K562 (cell line): ENCODE data around the gene P2RX1. TPM values are rescaled to one million over a fixed set of nuclear protein-coding genes. Genes with fewer than 3 reads are reported as not detected.
A peak's percentile ranks its signal among the peaks of the same experiment; 100 is the strongest.

ENCODE experiments used
- ATAC-seq: fragments of 200-7000 bp; cut with Tn5 transposase; 3 replicates; pipeline ENCODE4 v1.9.1; 2020; ENCODE audit warnings: moderate library complexity
- BruUV-seq: library from RNA; stranded (reverse); fragments of 400-500 nt; replicated peaks from 2 replicates; lab custom pipeline; 2021; lab: Mats Ljungman, UMichigan
- CTCF ChIA-PET: fragments of 300-600 bp; formaldehyde crosslinking; extraction: SDS; loops from one replicate; lab custom pipeline; 2021; ENCODE audit warnings: low intra/inter-chr PET ratio; lab: Yijun Ruan, JAX
- POLR2A ChIA-PET: fragments of 300-600, 350-650 bp; sonication (Branson Sonifier 250); formaldehyde crosslinking; extraction: SDS; loops from one replicate; lab custom pipeline; 2021; ENCODE audit warnings: antibody characterized with exemption, inconsistent platforms; lab: Yijun Ruan, JAX
- DNase-seq, 4 experiments: peaks; one replicate each; pipeline versions ENCODE4 v3.0.0 to v3.0.0-alpha.2; 2011 to 2018; ENCODE audit warnings: low spot score in 3 of 4, mixed read lengths in 3 of 4; ENCODE audit errors: extremely low read depth in 1 of 4
- FAIRE-seq: peaks from 2 replicates; lab custom pipeline; 2011; peaks lifted over from hg19 to GRCh38; lab: Jason Lieb, UNC
- H2AFZ ChIP-seq: 2 replicates; pipeline ENCODE4 v1.6.0; 2011; ENCODE audit warnings: low read depth, low read length, control low read depth, inconsistent platforms
- H3K27ac ChIP-seq: fragments of 200-600 bp; 3 replicates; pipeline ENCODE4 v1.8.0; 2011; ENCODE audit warnings: low read depth, mild to moderate bottlenecking, control low read depth, inconsistent platforms, low read length, moderate library complexity, mixed read lengths; ENCODE audit errors: extremely low read depth
- H3K27me3 ChIP-seq, 2 experiments: fragments of 300-600 bp in 1 of 2; 2 replicates in 1 of 2; 3 replicates in 1 of 2; pipeline versions ENCODE4 v1.6.0 to v1.8.0; 2011; ENCODE audit warnings: inconsistent platforms in 2 of 2, low read length in 2 of 2, mild to moderate bottlenecking in 1 of 2, mixed read lengths in 1 of 2, moderate library complexity in 1 of 2; ENCODE audit not compliant: control insufficient read depth in 2 of 2, insufficient read depth in 2 of 2
- H3K36me3 ChIP-seq: fragments of 300-600 bp; 3 replicates; pipeline ENCODE4 v1.8.0; 2011; ENCODE audit warnings: mild to moderate bottlenecking, low read length, inconsistent platforms; ENCODE audit not compliant: control insufficient read depth, insufficient read depth
- H3K4me1 ChIP-seq, 2 experiments: fragments of 200-600 bp in 1 of 2; replicated peaks in 1 of 2; 2 replicates in 1 of 2; 3 replicates in 1 of 2; pipeline versions ENCODE4 v1.5.1 to v1.8.0; 2011; ENCODE audit warnings: inconsistent platforms in 2 of 2, low read length in 2 of 2, mild to moderate bottlenecking in 1 of 2, mixed read lengths in 1 of 2, moderate library complexity in 1 of 2; ENCODE audit not compliant: control insufficient read depth in 2 of 2, insufficient read depth in 2 of 2
- H3K4me2 ChIP-seq: 2 replicates; pipeline ENCODE4 v1.6.1; 2011; ENCODE audit warnings: low read length, control low read depth, inconsistent platforms, mixed read lengths; ENCODE audit not compliant: insufficient read depth
- H3K4me3 ChIP-seq: fragments of 200-600 bp; sonication (generic), shearing (Covaris generic); 2 replicates; pipeline ENCODE4 v1.5.1; 2016; ENCODE audit warnings: control low read depth, inconsistent platforms
- H3K79me2 ChIP-seq: fragments of 200-600 bp; 3 replicates; pipeline ENCODE4 v1.8.0; 2011; ENCODE audit warnings: low read length, inconsistent platforms; ENCODE audit not compliant: control insufficient read depth, insufficient read depth
- H3K9ac ChIP-seq, 2 experiments: 2 replicates each; pipeline versions ENCODE4 v1.6.0 to v1.6.1; 2011; ENCODE audit warnings: low read depth in 2 of 2, low read length in 2 of 2, control low read depth in 1 of 2, inconsistent platforms in 1 of 2, mild to moderate bottlenecking in 1 of 2, mixed read lengths in 1 of 2; ENCODE audit not compliant: insufficient read depth in 1 of 2
- H3K9me1 ChIP-seq: one replicate; pipeline ENCODE4 v1.6.0; 2011; ENCODE audit warnings: inconsistent platforms, mild to moderate bottlenecking, low read length, moderate library complexity; ENCODE audit not compliant: control insufficient read depth, insufficient read depth
- H3K9me3 ChIP-seq: replicated peaks from 2 replicates; pipeline ENCODE4 v1.5.1; 2011; ENCODE audit warnings: low read depth, low read length, inconsistent platforms; ENCODE audit not compliant: control insufficient read depth, insufficient read depth
- H4K20me1 ChIP-seq: replicated peaks from 2 replicates; pipeline ENCODE4 v1.6.1; 2011; ENCODE audit warnings: low read length, inconsistent platforms, mixed read lengths; ENCODE audit not compliant: control insufficient read depth, insufficient read depth
- ARNT ChIP-seq, 2 experiments: fragments of 450-650 bp; IDR thresholded peaks; 2 replicates each; pipeline ENCODE4 v1.6.1; 2016; ENCODE audit warnings: mild to moderate bottlenecking in 1 of 2
- ELF2 ChIP-seq: fragments of 250-450 bp; sonication (Bioruptor Pico); IDR thresholded peaks from 2 replicates; pipeline ENCODE4 v1.5.0; 2021; ENCODE audit warnings: mild to moderate bottlenecking
- EP300 ChIP-seq: IDR thresholded peaks from 2 replicates; pipeline ENCODE4 v1.6.1; 2012; ENCODE audit warnings: low read length, improper control_type of control experiment
- EWSR1 ChIP-seq: fragments of 450-650 bp; IDR thresholded peaks from 2 replicates; pipeline ENCODE4 v1.6.1; 2018; ENCODE audit warnings: borderline replicate concordance, mild to moderate bottlenecking, low read depth, moderate library complexity; ENCODE audit not compliant: partially characterized antibody
- FOS ChIP-seq: IDR thresholded peaks from 3 replicates; pipeline ENCODE4 v1.6.1; 2011; ENCODE audit not compliant: insufficient read length; ENCODE audit errors: extremely low read depth
- FOXA1 ChIP-seq: fragments of 450-650 bp; IDR thresholded peaks from 2 replicates; pipeline ENCODE4 v1.6.1; 2016; ENCODE audit warnings: mild to moderate bottlenecking, borderline replicate concordance
- FOXP1 ChIP-seq: sonication (generic); formaldehyde crosslinking; IDR thresholded peaks from 2 replicates; pipeline ENCODE4 v1.8.0; 2022; ENCODE audit warnings: mild to moderate bottlenecking, missing genetic modification reagents
- MECOM ChIP-seq: fragments of 250-450 bp; sonication (Bioruptor Pico); IDR thresholded peaks from 2 replicates; pipeline ENCODE4 v1.8.0; 2022; ENCODE audit warnings: inconsistent platforms
- NCOA2 ChIP-seq, 2 experiments: fragments of 450-650 bp; IDR thresholded peaks; 2 replicates each; pipeline ENCODE4 v1.6.1; 2018; ENCODE audit warnings: mild to moderate bottlenecking in 2 of 2, moderate library complexity in 1 of 2; ENCODE audit not compliant: partially characterized antibody in 2 of 2
- NFXL1 ChIP-seq: fragments of 450-650 bp; formaldehyde crosslinking; IDR thresholded peaks from 2 replicates; pipeline ENCODE4 v1.4.0; 2021; ENCODE audit warnings: mild to moderate bottlenecking
- NR2C1 ChIP-seq, 2 experiments: fragments of 450-650 bp; IDR thresholded peaks; 2 replicates each; pipeline ENCODE4 v1.6.1; 2017; ENCODE audit warnings: mild to moderate bottlenecking in 2 of 2, antibody characterized with exemption in 1 of 2, inconsistent platforms in 1 of 2, missing compliant biosample characterization in 1 of 2, missing genetic modification characterization in 1 of 2
- ZBTB26 ChIP-seq: fragments of 450-650 bp; formaldehyde crosslinking; IDR thresholded peaks from 2 replicates; pipeline ENCODE4 v1.4.0; 2022; ENCODE audit warnings: missing genetic modification characterization
- ZBTB8A ChIP-seq: fragments of 450-650 bp; IDR thresholded peaks from 2 replicates; pipeline ENCODE4 v1.6.1; 2018; ENCODE audit warnings: mild to moderate bottlenecking, moderate library complexity; ENCODE audit not compliant: partially characterized antibody
- ZNF263 ChIP-seq: sonication (generic); formaldehyde crosslinking; IDR thresholded peaks from 2 replicates; pipeline ENCODE4 v1.8.0; 2022; ENCODE audit warnings: mild to moderate bottlenecking, missing genetic modification reagents, borderline replicate concordance
- ZNF354B ChIP-seq: fragments of 250-450 bp; sonication (Bioruptor Pico); IDR thresholded peaks from 2 replicates; pipeline ENCODE4 v1.4.0; 2020
- ZNF41 ChIP-seq: fragments of 250-450 bp; sonication (Bioruptor Pico); conservative IDR thresholded peaks from 2 replicates; pipeline ENCODE4 v1.4.0; 2020; ENCODE audit warnings: mild to moderate bottlenecking
- ZNF512 ChIP-seq: IDR thresholded peaks from 2 replicates; pipeline ENCODE4 v1.6.1; 2016; ENCODE audit warnings: missing genetic modification characterization, missing compliant biosample characterization
- WGBS: fragments of 100-300 bp; shearing (Covaris generic); methylation state at CpG from one replicate; pipeline ENCODE4 v1.1.6; 2016; ENCODE audit warnings: low coverage, mixed read lengths; ENCODE audit not compliant: insufficient coverage; ENCODE audit errors: missing lambda C conversion rate; 5-methylcytosine and 5-hydroxymethylcytosine counted together
- in situ Hi-C: fragments of 300-500 bp; cut with MboI; formaldehyde crosslinking; loops from 4 replicates; pipeline ENCODE4 v1.15.0; 2018; ENCODE audit warnings: inconsistent platforms, mixed read lengths
- intact Hi-C: fragments of 100-400 bp; cut with micrococcal nuclease; formaldehyde crosslinking; loops from 2 replicates; pipeline ENCODE4 v1.14.2; 2022
- polyA plus RNA-seq, 8 experiments: library from polyadenylated mRNA; depleted of rRNA in 4 of 8; stranded (reverse) in 5 of 8; unstranded in 3 of 8; fragments of >200 nt; fragmentation: Nextera tagmentation in 2 of 8; fragmentation: Illumina TruSeq in 1 of 8; extraction: Ambion mirVana in 2 of 8; extraction: Trizol in 1 of 8; gene quantifications; 2 replicates each; pipeline versions ENCODE4 v1.2.1 to v1.2.3, GENCODE V29; 2011 to 2014; ENCODE audit warnings: inconsistent platforms in 1 of 8, missing spikeins in 1 of 8
- total RNA-seq, 7 experiments: library from RNA; depleted of rRNA in 6 of 7; stranded (reverse); fragments of >200 nt in 6 of 7; fragmentation: Illumina TruSeq in 2 of 7; extraction: Trizol in 2 of 7; gene quantifications; 2 replicates each; pipeline versions ENCODE4 v1.2.1 to v1.2.3, GENCODE V29; 2011 to 2021; ENCODE audit warnings: low replicate concordance in 1 of 7

P2RX1 gene
- total and polyA plus RNA-seq, 9 of the 15 experiments (the other 6 are each of a cell fraction or from before 2014, with no cell fraction given) = 0.27 to 20.3 (median 10.3) TPM

GRCh38 chr17:3896108-3896967 lies 19.9 kb downstream of the P2RX1 start:
- Histone ChIP-seq H2AFZ (no peak overlapping the region), H3K27ac (no peak overlapping the region)
- in situ Hi-C loops = no loop called here

More at GRCh38 chr17:3896108-3896967, 19.9 kb downstream of the P2RX1 start:
- intact Hi-C loops = no loop called here
- TF ChIP-seq ZNF512 (tag) (no peak), MECOM (no peak), NCOA2 (IDR thresholded peaks at IDR 0.05; ENCODE audit: partially characterized antibody in 2 of 2) (no peak), ZBTB8A (no peak), NFXL1 (CRISPR knock-in tag) (no peak), ELF2 (CRISPR knock-in tag) (no peak), EP300 (no peak), ARNT (IDR thresholded peaks at IDR 0.05) (no peak), FOXA1 (no peak), ZNF263 (no peak), FOXP1 (CRISPR knock-in tag) (no peak), ZNF41 (CRISPR knock-in tag) (no peak), ZNF354B (CRISPR knock-in tag) (no peak), FOS (no peak), NR2C1 (IDR thresholded peaks at IDR 0.05) (no peak), NR2C1 (tag; IDR thresholded peaks at IDR 0.05) (no peak), ZBTB26 (CRISPR knock-in tag) (no peak), EWSR1 (no peak)
- ChIA-PET CTCF (no interaction called here), POLR2A (interaction anchor here (0.6 kb wide), 1 partner anchor 145 kb away, joined by 3 read pairs; no protein-coding TSS in a partner anchor)
- no peaks in the 10 kb centered on the region for H3K9me1 ChIP-seq
- H3K79me2 ChIP-seq = peaks cover 10% of the 10 kb centered on the region; the same call in 2 of the 3 replicates
- H3K27me3 ChIP-seq = no peaks in the 10 kb centered on the region
- H3K4me1 ChIP-seq = peaks cover 14 to 37% of the 10 kb centered on the region in 2 experiments; a peak in 4 of 5 replicates
- DNase-seq = no peak
- H3K4me2 ChIP-seq = no peak overlapping the region
- no TSS peak for BruUV-seq
- H4K20me1 ChIP-seq = no peaks in the 10 kb centered on the region
- H3K36me3 ChIP-seq = no peaks in the 10 kb centered on the region
- WGBS = 69% methylated on average over 12 of the region's 15 CpGs
- ATAC-seq = no peak
- no peaks in the 10 kb centered on the region for H3K9me3 ChIP-seq
- FAIRE-seq = no peak
- peak overlapping the region in 1 of 2 experiments; percentile 74; a peak in 2 of 4 replicates for H3K9ac ChIP-seq
- H3K4me3 ChIP-seq = no peak overlapping the region
